ENCODE measurements around the gene GBX2. TPM values are rescaled to one million over a fixed set of nuclear protein-coding genes. Genes with fewer than 3 reads are reported as not detected.

The GBX2 gene
- total and polyA plus RNA-seq, 9 of the 15 experiments (the other 6 are each of a cell fraction or from before 2014, with no cell fraction given): 0.03 to 0.53 (median 0.27) TPM; not detected in 1

DNA sequence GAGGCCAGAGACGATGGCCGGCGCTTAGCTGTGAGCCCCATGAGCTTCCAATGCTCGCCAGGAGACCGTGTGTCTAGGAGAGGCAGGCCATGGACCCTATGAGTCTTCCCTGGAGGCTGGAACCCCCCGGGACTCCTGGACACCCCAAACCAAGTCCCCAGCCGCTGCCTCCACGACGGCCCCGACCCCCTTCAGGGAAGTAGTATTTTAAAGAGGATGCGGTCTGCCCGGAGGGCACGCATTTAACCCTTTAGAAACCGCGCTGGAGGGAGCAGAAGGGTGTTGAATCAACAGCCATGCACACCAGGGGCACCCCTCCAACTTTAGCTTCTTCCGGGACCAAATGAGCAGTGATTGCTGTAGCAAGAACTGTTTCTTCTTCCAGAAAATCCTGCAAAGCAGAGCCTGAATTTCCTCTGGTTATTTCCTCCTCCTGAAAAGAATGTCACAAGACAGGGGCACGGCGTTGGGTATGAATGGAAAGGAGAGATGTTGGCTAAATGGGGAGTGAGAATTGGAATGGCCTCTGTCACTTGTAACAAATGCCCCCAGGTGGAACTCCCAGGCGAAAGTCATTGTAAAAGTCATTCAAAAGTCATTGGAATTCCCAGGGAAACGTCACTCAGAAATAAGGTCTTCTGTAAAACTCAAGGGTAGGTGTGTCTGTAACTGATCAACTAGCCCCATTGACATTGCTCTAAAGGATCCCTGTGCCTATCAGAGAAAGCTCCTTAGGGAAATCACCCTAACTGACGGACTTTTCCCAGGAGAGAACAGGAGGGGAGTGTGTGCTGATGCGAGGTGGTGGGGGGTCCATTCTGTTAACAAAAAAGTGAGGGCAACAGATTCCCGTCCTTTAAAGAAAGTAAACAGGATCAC, 5.8 kb upstream of the GBX2 start:
- Histone ChIP-seq H3K79me2 (ENCODE audit: control insufficient read depth, insufficient read depth, low read length) (no peaks in the 10 kb centered on the region), H3K9me1 (ENCODE audit: control insufficient read depth, insufficient read depth, low read length) (no peaks in the 10 kb centered on the region), H3K27ac (ENCODE audit: extremely low read depth, low read depth, low read length) (no peak overlapping the region), H3K4me1 (replicated peaks in 1 of 2; ENCODE audit: control insufficient read depth in 2 of 2, insufficient read depth in 2 of 2, low read length in 2 of 2) (peaks cover 2 to 16% of the 10 kb centered on the region in 2 experiments; a peak in 4 of 5 replicates), H3K9ac (ENCODE audit: insufficient read depth in 1 of 2, low read depth in 2 of 2, low read length in 2 of 2) (no peak overlapping the region), H3K4me3 (no peak overlapping the region), H3K9me3 (replicated peaks; ENCODE audit: control insufficient read depth, insufficient read depth, low read depth, low read length) (no peaks in the 10 kb centered on the region), H3K4me2 (ENCODE audit: insufficient read depth, low read length) (no peak overlapping the region), H3K36me3 (ENCODE audit: control insufficient read depth, insufficient read depth, low read length) (no peaks in the 10 kb centered on the region), H4K20me1 (replicated peaks; ENCODE audit: control insufficient read depth, insufficient read depth, low read length) (no peaks in the 10 kb centered on the region), H2AFZ (ENCODE audit: low read depth, low read length) (no peak overlapping the region), H3K27me3 (ENCODE audit: control insufficient read depth in 2 of 2, insufficient read depth in 2 of 2, low read length in 2 of 2) (no peaks in the 10 kb centered on the region)
- no TSS peak for BruUV-seq (replicated peaks)
- FAIRE-seq (no peak), ATAC-seq (no peak), DNase-seq (ENCODE audit: extremely low read depth in 1 of 4, low spot score in 3 of 4) (no peak)
- ChIA-PET CTCF (ENCODE audit: low intra/inter-chr PET ratio) (no interaction called here), POLR2A (interaction anchor here (0.8 kb wide), 1 partner anchor 192 kb away, joined by 3 read pairs; no protein-coding TSS in a partner anchor)
- in situ Hi-C loops (cut with MboI): no loop called here
- WGBS (ENCODE audit: insufficient coverage, low coverage, missing lambda C conversion rate): 30% methylated on average over 8 of the region's 23 CpGs
- intact Hi-C loops (cut with micrococcal nuclease): no loop called here
- no peak for TF ChIP-seq POLR2G (IDR thresholded peaks at IDR 0.05; ENCODE audit: low read depth, low read length)
- TF ChIP-seq MCM5 (IDR thresholded peaks at IDR 0.05; ENCODE audit: low read depth): no peak
- TF ChIP-seq POLR2AphosphoS5 (IDR thresholded peaks at IDR 0.05; ENCODE audit: control insufficient read depth, insufficient read depth, low read depth, low read length): no peak
- TF ChIP-seq ZNF561 (CRISPR knock-in tag; conservative IDR thresholded peaks at IDR 0.05): no peak
- TF ChIP-seq, protein P1, sequence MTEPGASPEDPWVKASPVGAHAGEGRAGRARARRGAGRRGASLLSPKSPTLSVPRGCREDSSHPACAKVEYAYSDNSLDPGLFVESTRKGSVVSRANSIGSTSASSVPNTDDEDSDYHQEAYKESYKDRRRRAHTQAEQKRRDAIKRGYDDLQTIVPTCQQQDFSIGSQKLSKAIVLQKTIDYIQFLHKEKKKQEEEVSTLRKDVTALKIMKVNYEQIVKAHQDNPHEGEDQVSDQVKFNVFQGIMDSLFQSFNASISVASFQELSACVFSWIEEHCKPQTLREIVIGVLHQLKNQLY (CRISPR knock-in tag; conservative IDR thresholded peaks at IDR 0.05): no peak
- TF ChIP-seq, protein P2, sequence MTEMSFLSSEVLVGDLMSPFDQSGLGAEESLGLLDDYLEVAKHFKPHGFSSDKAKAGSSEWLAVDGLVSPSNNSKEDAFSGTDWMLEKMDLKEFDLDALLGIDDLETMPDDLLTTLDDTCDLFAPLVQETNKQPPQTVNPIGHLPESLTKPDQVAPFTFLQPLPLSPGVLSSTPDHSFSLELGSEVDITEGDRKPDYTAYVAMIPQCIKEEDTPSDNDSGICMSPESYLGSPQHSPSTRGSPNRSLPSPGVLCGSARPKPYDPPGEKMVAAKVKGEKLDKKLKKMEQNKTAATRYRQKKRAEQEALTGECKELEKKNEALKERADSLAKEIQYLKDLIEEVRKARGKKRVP (CRISPR knock-in tag; IDR thresholded peaks at IDR 0.05): no peak
- TF ChIP-seq NFE2 (IDR thresholded peaks at IDR 0.05; ENCODE audit: low read depth): no peak
- TF ChIP-seq ZBTB7A (IDR thresholded peaks at IDR 0.05; ENCODE audit: borderline replicate concordance, control insufficient read depth, low read depth, low read length): no peak
- no peak for TF ChIP-seq EHMT2 (IDR thresholded peaks at IDR 0.05)
- TF ChIP-seq, protein P3, sequence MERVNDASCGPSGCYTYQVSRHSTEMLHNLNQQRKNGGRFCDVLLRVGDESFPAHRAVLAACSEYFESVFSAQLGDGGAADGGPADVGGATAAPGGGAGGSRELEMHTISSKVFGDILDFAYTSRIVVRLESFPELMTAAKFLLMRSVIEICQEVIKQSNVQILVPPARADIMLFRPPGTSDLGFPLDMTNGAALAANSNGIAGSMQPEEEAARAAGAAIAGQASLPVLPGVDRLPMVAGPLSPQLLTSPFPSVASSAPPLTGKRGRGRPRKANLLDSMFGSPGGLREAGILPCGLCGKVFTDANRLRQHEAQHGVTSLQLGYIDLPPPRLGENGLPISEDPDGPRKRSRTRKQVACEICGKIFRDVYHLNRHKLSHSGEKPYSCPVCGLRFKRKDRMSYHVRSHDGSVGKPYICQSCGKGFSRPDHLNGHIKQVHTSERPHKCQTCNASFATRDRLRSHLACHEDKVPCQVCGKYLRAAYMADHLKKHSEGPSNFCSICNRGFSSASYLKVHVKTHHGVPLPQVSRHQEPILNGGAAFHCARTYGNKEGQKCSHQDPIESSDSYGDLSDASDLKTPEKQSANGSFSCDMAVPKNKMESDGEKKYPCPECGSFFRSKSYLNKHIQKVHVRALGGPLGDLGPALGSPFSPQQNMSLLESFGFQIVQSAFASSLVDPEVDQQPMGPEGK (CRISPR knock-in tag; IDR thresholded peaks at IDR 0.05; ENCODE audit: borderline replicate concordance): no peak
- TF ChIP-seq, protein P4, sequence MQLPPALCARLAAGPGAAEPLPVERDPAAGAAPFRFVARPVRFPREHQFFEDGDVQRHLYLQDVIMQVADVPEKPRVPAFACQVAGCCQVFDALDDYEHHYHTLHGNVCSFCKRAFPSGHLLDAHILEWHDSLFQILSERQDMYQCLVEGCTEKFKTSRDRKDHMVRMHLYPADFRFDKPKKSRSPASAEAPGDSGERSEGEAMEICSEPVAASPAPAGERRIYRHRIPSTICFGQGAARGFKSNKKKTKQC (CRISPR knock-in tag; IDR thresholded peaks at IDR 0.05): no peak
- no peak for TF ChIP-seq SRSF9 (IDR thresholded peaks at IDR 0.05; ENCODE audit: borderline replicate concordance, low read depth, low read length)
- TF ChIP-seq, protein P5, sequence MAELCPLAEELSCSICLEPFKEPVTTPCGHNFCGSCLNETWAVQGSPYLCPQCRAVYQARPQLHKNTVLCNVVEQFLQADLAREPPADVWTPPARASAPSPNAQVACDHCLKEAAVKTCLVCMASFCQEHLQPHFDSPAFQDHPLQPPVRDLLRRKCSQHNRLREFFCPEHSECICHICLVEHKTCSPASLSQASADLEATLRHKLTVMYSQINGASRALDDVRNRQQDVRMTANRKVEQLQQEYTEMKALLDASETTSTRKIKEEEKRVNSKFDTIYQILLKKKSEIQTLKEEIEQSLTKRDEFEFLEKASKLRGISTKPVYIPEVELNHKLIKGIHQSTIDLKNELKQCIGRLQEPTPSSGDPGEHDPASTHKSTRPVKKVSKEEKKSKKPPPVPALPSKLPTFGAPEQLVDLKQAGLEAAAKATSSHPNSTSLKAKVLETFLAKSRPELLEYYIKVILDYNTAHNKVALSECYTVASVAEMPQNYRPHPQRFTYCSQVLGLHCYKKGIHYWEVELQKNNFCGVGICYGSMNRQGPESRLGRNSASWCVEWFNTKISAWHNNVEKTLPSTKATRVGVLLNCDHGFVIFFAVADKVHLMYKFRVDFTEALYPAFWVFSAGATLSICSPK (IDR thresholded peaks at IDR 0.05; ENCODE audit: borderline replicate concordance): no peak
- TF ChIP-seq NR3C1 (CRISPR knock-in tag; IDR thresholded peaks at IDR 0.05): no peak
- TF ChIP-seq, protein P6, sequence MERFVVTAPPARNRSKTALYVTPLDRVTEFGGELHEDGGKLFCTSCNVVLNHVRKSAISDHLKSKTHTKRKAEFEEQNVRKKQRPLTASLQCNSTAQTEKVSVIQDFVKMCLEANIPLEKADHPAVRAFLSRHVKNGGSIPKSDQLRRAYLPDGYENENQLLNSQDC (CRISPR knock-in tag; IDR thresholded peaks at IDR 0.05): no peak

Measured in K562 (cell line).